ENCODE measurements around the gene NECAB3. TPM values are rescaled to one million over a fixed set of nuclear protein-coding genes. Genes with fewer than 3 reads are reported as not detected.
A peak's percentile ranks its signal among the peaks of the same experiment; 100 is the strongest.

The NECAB3 gene
- total and polyA plus RNA-seq, 2 of the 13 experiments (the other 11 are each of a cell fraction or from before 2014, with no cell fraction given): 61.5 to 65.5 TPM

DNA sequence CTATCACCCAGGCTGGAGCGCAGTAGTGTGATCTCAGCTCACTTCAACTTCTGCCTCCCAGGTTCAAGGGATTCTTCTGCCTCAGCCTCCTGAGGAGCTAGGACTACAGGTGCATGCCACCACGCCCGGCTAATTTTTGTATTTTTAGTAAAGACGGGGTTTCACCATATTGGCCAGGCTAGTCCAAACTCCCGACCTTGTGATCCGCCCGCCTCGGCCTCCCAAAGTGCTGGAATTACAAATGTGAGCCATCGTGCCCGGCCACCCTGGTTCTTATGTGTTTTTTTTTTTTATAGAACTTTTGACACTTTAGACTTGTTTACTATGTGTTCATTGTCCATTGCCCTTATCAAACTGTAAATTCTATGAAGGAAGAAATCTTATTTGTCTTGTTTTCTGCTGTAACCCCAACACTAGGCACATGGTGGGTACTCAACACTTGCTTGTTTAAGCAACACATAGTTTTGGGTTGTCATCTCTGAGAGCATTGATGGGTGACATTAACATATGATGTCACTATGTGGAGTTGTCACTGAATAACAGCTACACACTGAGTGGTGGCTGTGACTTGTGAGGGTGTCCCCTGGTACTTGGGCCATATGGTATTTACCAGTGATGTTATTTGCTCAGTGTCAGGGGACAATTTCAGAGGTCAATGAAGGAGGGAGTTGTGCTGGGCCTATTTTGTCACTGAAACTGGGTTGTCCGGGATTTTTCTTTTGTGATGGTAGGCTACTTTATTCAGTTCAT lies 47.3 kb upstream of the NECAB3 start (continued):
- TF ChIP-seq SOX13 (IDR thresholded peaks at IDR 0.05) (no peak), SOX13 (CRISPR knock-in tag; conservative IDR thresholded peaks at IDR 0.05 in 1 of 2, IDR thresholded peaks at IDR 0.05 in 1 of 2) (peak in 1 of 2 experiments; percentile 46; a peak in 2 of 4 replicates), ASH2L (IDR thresholded peaks at IDR 0.05; ENCODE audit: insufficient read length, low read depth, low read length) (no peak), ZNF335 (CRISPR knock-in tag; IDR thresholded peaks at IDR 0.05) (no peak), RAD21 (CRISPR knock-in tag; IDR thresholded peaks at IDR 0.05) (no peak), SALL2 (CRISPR knock-in tag; IDR thresholded peaks at IDR 0.05) (no peak), TAF1 (CRISPR knock-in tag; IDR thresholded peaks at IDR 0.05) (no peak), KDM3A (CRISPR knock-in tag; IDR thresholded peaks at IDR 0.05; ENCODE audit: low read depth) (no peak), HNRNPL (IDR thresholded peaks at IDR 0.05; ENCODE audit: low read depth, low read length) (no peak), WIZ (CRISPR knock-in tag; IDR thresholded peaks at IDR 0.05) (no peak), HIVEP1 (CRISPR knock-in tag; IDR thresholded peaks at IDR 0.05) (no peak), XBP1 (CRISPR knock-in tag; IDR thresholded peaks at IDR 0.05) (no peak), ZKSCAN8 (CRISPR knock-in tag; IDR thresholded peaks at IDR 0.05; ENCODE audit: borderline replicate concordance) (no peak), RORA (CRISPR knock-in tag; IDR thresholded peaks at IDR 0.05) (no peak), ZNF607 (CRISPR knock-in tag; IDR thresholded peaks at IDR 0.05; ENCODE audit: borderline replicate concordance) (no peak), HOXD1 (CRISPR knock-in tag; IDR thresholded peaks at IDR 0.05) (no peak), ZNF138 (CRISPR knock-in tag; IDR thresholded peaks at IDR 0.05; ENCODE audit: low read depth) (no peak), NBN (conservative IDR thresholded peaks at IDR 0.05) (no peak), SMARCE1 (IDR thresholded peaks at IDR 0.05; ENCODE audit: borderline replicate concordance) (no peak), CBX5 (CRISPR knock-in tag; IDR thresholded peaks at IDR 0.05; ENCODE audit: borderline replicate concordance) (no peak), HNRNPUL1 (IDR thresholded peaks at IDR 0.05; ENCODE audit: low read depth, low read length) (no peak), SOX6 (IDR thresholded peaks at IDR 0.05) (no peak), SOX6 (CRISPR knock-in tag; IDR thresholded peaks at IDR 0.05) (no peak)
- TF ChIP-seq, protein P1, sequence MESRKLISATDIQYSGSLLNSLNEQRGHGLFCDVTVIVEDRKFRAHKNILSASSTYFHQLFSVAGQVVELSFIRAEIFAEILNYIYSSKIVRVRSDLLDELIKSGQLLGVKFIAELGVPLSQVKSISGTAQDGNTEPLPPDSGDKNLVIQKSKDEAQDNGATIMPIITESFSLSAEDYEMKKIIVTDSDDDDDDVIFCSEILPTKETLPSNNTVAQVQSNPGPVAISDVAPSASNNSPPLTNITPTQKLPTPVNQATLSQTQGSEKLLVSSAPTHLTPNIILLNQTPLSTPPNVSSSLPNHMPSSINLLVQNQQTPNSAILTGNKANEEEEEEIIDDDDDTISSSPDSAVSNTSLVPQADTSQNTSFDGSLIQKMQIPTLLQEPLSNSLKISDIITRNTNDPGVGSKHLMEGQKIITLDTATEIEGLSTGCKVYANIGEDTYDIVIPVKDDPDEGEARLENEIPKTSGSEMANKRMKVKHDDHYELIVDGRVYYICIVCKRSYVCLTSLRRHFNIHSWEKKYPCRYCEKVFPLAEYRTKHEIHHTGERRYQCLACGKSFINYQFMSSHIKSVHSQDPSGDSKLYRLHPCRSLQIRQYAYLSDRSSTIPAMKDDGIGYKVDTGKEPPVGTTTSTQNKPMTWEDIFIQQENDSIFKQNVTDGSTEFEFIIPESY (CRISPR knock-in tag; IDR thresholded peaks at IDR 0.05): no peak
- TF ChIP-seq, protein P2, sequence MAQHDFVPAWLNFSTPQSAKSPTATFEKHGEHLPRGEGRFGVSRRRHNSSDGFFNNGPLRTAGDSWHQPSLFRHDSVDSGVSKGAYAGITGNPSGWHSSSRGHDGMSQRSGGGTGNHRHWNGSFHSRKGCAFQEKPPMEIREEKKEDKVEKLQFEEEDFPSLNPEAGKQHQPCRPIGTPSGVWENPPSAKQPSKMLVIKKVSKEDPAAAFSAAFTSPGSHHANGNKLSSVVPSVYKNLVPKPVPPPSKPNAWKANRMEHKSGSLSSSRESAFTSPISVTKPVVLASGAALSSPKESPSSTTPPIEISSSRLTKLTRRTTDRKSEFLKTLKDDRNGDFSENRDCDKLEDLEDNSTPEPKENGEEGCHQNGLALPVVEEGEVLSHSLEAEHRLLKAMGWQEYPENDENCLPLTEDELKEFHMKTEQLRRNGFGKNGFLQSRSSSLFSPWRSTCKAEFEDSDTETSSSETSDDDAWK (CRISPR knock-in tag; IDR thresholded peaks at IDR 0.05): no peak
- TF ChIP-seq, protein P3, sequence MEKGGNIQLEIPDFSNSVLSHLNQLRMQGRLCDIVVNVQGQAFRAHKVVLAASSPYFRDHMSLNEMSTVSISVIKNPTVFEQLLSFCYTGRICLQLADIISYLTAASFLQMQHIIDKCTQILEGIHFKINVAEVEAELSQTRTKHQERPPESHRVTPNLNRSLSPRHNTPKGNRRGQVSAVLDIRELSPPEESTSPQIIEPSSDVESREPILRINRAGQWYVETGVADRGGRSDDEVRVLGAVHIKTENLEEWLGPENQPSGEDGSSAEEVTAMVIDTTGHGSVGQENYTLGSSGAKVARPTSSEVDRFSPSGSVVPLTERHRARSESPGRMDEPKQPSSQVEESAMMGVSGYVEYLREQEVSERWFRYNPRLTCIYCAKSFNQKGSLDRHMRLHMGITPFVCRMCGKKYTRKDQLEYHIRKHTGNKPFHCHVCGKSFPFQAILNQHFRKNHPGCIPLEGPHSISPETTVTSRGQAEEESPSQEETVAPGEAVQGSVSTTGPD (CRISPR knock-in tag; IDR thresholded peaks at IDR 0.05): no peak
- TF ChIP-seq, protein P4, sequence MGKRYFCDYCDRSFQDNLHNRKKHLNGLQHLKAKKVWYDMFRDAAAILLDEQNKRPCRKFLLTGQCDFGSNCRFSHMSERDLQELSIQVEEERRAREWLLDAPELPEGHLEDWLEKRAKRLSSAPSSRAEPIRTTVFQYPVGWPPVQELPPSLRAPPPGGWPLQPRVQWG (CRISPR knock-in tag; IDR thresholded peaks at IDR 0.05; ENCODE audit: borderline replicate concordance, low read depth): no peak
- TF ChIP-seq, protein P5, sequence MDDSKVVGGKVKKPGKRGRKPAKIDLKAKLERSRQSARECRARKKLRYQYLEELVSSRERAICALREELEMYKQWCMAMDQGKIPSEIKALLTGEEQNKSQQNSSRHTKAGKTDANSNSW (CRISPR knock-in tag; IDR thresholded peaks at IDR 0.05; ENCODE audit: borderline replicate concordance): no peak
